Femur (tissue), 1 donor: ENCODE measurements around the gene OCA2.

Source experiments
- DNase-seq: peaks from one replicate; pipeline ENCODE4 v3.0.0-alpha.2; 2017

The OCA2 gene

GRCh38 chr15:28118531-28118930, 19.4 kb upstream of the OCA2 start:
- DNase-seq, result no peak

GRCh38 chr15:28118083-28118482, 19.0 kb upstream of the OCA2 start:
- no peak for DNase-seq

GRCh38 chr15:28117432-28117990, 18.4 kb upstream of the OCA2 start:
- no peak for DNase-seq

GRCh38 chr15:28116521-28117431, 17.7 kb upstream of the OCA2 start:
- no peak for DNase-seq

- no peak for DNase-seq
Measured at GRCh38 chr15:28115871-28116270, 16.8 kb upstream of the OCA2 start.

- DNase-seq, result peak; percentile 15
Measured at GRCh38 chr15:28114721-28115622, 15.9 kb upstream of the OCA2 start.

GRCh38 chr15:28114114-28114455, 15.0 kb upstream of the OCA2 start:
- DNase-seq, result no peak

- peak; percentile 11 for DNase-seq
Measured at GRCh38 chr15:28113394-28114113, 14.4 kb upstream of the OCA2 start.

GRCh38 chr15:28112962-28113361, 13.8 kb upstream of the OCA2 start:
- peak; percentile 5 for DNase-seq

- DNase-seq, result no peak
Measured at GRCh38 chr15:28112101-28112760, 13.1 kb upstream of the OCA2 start.

GRCh38 chr15:28111543-28111942, 12.4 kb upstream of the OCA2 start:
- no peak for DNase-seq

- DNase-seq, result no peak
Measured at GRCh38 chr15:28110481-28110881, 11.4 kb upstream of the OCA2 start.

GRCh38 chr15:28109626-28110455, 10.7 kb upstream of the OCA2 start:
- DNase-seq, result no peak

GRCh38 chr15:28107904-28108275, 8.8 kb upstream of the OCA2 start:
- no peak for DNase-seq

- no peak for DNase-seq
Measured at GRCh38 chr15:28107111-28107903, 8.2 kb upstream of the OCA2 start.

- no peak for DNase-seq
Measured at GRCh38 chr15:28106294-28107110, 7.4 kb upstream of the OCA2 start.

- no peak for DNase-seq
Measured at GRCh38 chr15:28105793-28106192, 6.7 kb upstream of the OCA2 start.

GRCh38 chr15:28105224-28105791, 6.2 kb upstream of the OCA2 start:
- no peak for DNase-seq

- DNase-seq, result no peak
Measured at GRCh38 chr15:28104326-28104725, 5.2 kb upstream of the OCA2 start.
